RWPE1 (cell line): ENCODE measurements around the gene STT3B.

ENCODE experiments used
- CTCF ChIA-PET: fragments of 350-600 bp; sonication (Branson Sonifier 250); formaldehyde crosslinking; extraction: SDS; loops from one replicate; lab custom pipeline; 2021; lab: Yijun Ruan, JAX
- POLR2A ChIA-PET: fragments of 400-600 bp; formaldehyde crosslinking; extraction: SDS; loops from one replicate; lab custom pipeline; 2020; ENCODE audit warnings: antibody characterized with exemption; ENCODE audit not compliant: low non-redundant PET; lab: Yijun Ruan, JAX
- DNase-seq: peaks from one replicate; pipeline ENCODE4 v3.0.0; 2012; ENCODE audit warnings: low spot score
- H3K27ac ChIP-seq: fragments of 450-650 bp; 2 replicates; pipeline ENCODE4 v1.5.1; 2017
- CTCF ChIP-seq: fragments of 450-650 bp; conservative IDR thresholded peaks from 2 replicates; pipeline ENCODE4 v1.5.1; 2017; ENCODE audit warnings: low read depth, mild to moderate bottlenecking

Gene STT3B

DNA sequence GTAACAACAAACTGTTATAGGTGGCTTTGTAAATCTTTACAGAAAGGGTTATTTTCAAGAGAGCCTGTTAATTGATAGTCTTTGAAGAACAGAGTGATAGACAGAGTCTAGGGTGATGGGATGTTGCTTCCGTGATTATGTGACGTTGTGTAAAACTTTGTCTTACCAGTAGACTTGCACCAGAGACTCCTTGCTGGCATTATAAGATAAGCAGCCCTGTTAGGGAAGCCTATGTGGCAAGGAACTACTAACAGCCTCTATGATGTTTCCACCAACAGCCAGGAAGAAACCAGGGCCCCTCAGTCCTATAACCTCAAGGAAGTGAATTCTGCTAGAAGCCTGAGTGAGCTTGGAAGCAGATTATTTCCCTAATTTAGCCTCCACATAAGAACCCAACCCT, 18.9 kb downstream of the STT3B start:
- ChIA-PET CTCF (no interaction called here), POLR2A (no interaction called here)
- H3K27ac ChIP-seq, result no peak overlapping the region
- no peak for TF ChIP-seq CTCF
- no peak for DNase-seq

DNA sequence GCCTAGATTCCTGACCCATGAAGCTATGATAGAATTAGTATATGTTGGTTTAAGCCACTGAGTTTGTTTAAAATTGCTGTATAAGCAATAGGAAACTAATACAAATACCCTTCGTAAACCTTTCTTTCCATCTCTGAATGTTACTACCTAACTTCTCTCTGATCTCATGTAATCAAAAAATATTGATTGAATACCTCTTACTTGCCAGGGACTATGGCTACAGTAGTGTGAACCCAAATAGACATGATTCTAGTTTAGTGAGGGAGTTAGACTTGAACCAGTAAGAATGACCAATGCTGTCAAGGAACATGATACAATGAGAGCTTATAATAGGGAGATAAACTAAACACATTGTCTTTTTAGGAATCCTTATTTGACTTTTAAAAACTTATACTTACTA, 19.4 kb downstream of the STT3B start:
- POLR2A ChIA-PET, result no interaction called here
- no peak for TF ChIP-seq CTCF

GRCh38 chr3:31553258-31553657, 20.5 kb downstream of the STT3B start:
- POLR2A ChIA-PET, result no interaction called here
- DNase-seq, result no peak
- TF ChIP-seq CTCF, result no peak
- CTCF ChIA-PET, result interaction anchor here (0.6 kb wide), 1 partner anchor 707 kb away, joined by 5 read pairs; no protein-coding TSS in a partner anchor
- no peak overlapping the region for H3K27ac ChIP-seq

More for the DNA sequence above, 19.4 kb downstream of the STT3B start:
- CTCF ChIA-PET, result no interaction called here
- DNase-seq, result no peak
- no peak overlapping the region for H3K27ac ChIP-seq

DNA sequence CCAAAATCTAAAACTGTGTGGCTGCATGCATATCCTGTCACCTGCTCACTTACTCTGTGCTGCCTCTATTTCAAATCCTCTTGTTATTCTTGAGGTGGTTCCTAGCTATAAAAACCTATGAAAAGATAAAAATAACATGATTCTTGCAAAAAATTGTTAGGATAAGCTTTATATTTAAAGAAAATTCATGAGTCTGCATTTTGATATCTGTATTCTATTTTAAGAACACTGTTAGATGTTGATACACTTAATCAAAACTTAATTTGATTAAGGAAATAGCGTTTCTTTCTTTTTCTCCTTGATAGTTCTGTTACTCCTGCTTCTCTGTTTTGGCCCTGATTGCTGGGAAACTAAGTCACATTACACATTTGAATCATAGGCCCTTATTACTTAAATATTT, 22.5 kb downstream of the STT3B start:
- DNase-seq, result no peak
- no peak overlapping the region for H3K27ac ChIP-seq
- POLR2A ChIA-PET, result no interaction called here
- TF ChIP-seq CTCF, result no peak
- CTCF ChIA-PET, result no interaction called here

GRCh38 chr3:31559872-31560534, 27.3 kb downstream of the STT3B start:
- no peak for DNase-seq
- POLR2A ChIA-PET, result no interaction called here
- H3K27ac ChIP-seq, result no peak overlapping the region
- TF ChIP-seq CTCF, result no peak
- CTCF ChIA-PET, result no interaction called here

DNA sequence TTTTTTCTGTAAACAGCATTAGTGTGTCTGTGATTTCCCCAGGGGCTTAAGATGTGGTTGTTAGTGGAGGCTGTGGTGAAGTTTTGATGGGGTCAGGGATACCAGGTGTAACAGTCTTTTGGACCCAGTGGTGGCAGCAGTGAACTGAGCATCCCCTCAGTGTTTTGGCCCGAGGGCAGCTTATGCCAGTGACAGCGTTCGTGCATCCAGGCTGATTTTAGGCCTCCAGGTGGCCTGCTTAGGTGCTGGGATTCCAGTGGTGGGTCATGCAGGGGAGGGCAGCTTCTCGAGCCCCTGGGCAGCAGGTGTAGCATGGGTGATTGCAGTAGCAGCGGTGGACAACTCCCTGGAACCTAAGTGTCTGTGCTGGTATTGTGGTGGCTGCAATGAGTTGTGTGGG, 29.2 kb downstream of the STT3B start:
- no peak for DNase-seq
- CTCF ChIA-PET, result no interaction called here

More for the DNA sequence above, 29.2 kb downstream of the STT3B start:
- POLR2A ChIA-PET, result no interaction called here
- no peak for TF ChIP-seq CTCF
- no peak overlapping the region for H3K27ac ChIP-seq
